OCI-LY1 (cell line): ENCODE measurements around the gene CREB5.

Experiments used
- H2AFZ ChIP-seq: fragments of 200-600 bp; sonication (generic), shearing (Covaris generic); 2 replicates; pipeline ENCODE4 v1.6.0; 2014; ENCODE audit warnings: antibody characterized with exemption, mild to moderate bottlenecking, low read length
- H3F3A ChIP-seq: fragments of 200-600 bp; sonication (generic), shearing (Covaris generic); 2 replicates; pipeline ENCODE4 v1.6.0; 2014; ENCODE audit warnings: mild to moderate bottlenecking, antibody characterized with exemption, low read length, moderate library complexity; ENCODE audit not compliant: insufficient read depth
- H3K27ac ChIP-seq: fragments of 200-600 bp; sonication (generic); 2 replicates; pipeline ENCODE4 v1.5.1; 2014; ENCODE audit warnings: low read length, mixed run types, mild to moderate bottlenecking, low read depth; ENCODE audit not compliant: poor library complexity, severe bottlenecking
- H3K27me3 ChIP-seq: fragments of 200-600 bp; sonication (generic); 2 replicates; pipeline ENCODE4 v1.6.0; 2014; ENCODE audit warnings: antibody characterized with exemption, mild to moderate bottlenecking, low read length, moderate library complexity; ENCODE audit not compliant: insufficient read depth
- H3K36me3 ChIP-seq: fragments of 200-600 bp; sonication (generic); 2 replicates; pipeline ENCODE4 v1.6.1; 2014; ENCODE audit warnings: mild to moderate bottlenecking, antibody characterized with exemption, low read length, moderate library complexity, mixed read lengths; ENCODE audit not compliant: insufficient read depth
- H3K4me1 ChIP-seq: fragments of 200-600 bp; sonication (generic); 2 replicates; pipeline ENCODE4 v1.5.1; 2014; ENCODE audit warnings: mild to moderate bottlenecking, low read length, moderate library complexity; ENCODE audit not compliant: insufficient read depth, severe bottlenecking
- H3K4me2 ChIP-seq: fragments of 200-600 bp; sonication (generic), shearing (Covaris generic); 2 replicates; pipeline ENCODE4 v1.6.1; 2014; ENCODE audit warnings: low read length
- H3K4me3 ChIP-seq: fragments of 200-600 bp; sonication (generic); 2 replicates; pipeline ENCODE4 v1.5.1; 2014; ENCODE audit warnings: low read length, low read depth, mild to moderate bottlenecking, mixed read lengths; ENCODE audit not compliant: poor library complexity, severe bottlenecking
- H3K79me2 ChIP-seq: fragments of 200-600 bp; shearing (Covaris generic); 2 replicates; pipeline ENCODE4 v1.6.1; 2016; ENCODE audit warnings: mixed run types, low read length, mixed read lengths; ENCODE audit not compliant: insufficient read depth
- H3K9ac ChIP-seq: fragments of 200-600 bp; sonication (generic), shearing (Covaris generic); 2 replicates; pipeline ENCODE4 v1.6.1; 2014; ENCODE audit warnings: mild to moderate bottlenecking, low read length, mixed read lengths
- H3K9me2 ChIP-seq: fragments of 200-600 bp; sonication (generic), shearing (Covaris generic); 2 replicates; pipeline ENCODE4 v1.6.1; 2014; ENCODE audit warnings: low read depth, mild to moderate bottlenecking, low read length, mixed read lengths
- H3K9me3 ChIP-seq: fragments of 200-600 bp; shearing (Covaris generic); 2 replicates; pipeline ENCODE4 v1.6.1; 2014; ENCODE audit warnings: low read length, mixed read lengths
- H4K20me1 ChIP-seq: fragments of 200-600 bp; sonication (generic), shearing (Covaris generic); 2 replicates; pipeline ENCODE4 v1.6.0; 2016; ENCODE audit warnings: mild to moderate bottlenecking, low read length; ENCODE audit not compliant: insufficient read depth
- CTCF ChIP-seq: fragments of 200-600 bp; sonication (generic), shearing (Covaris generic); IDR thresholded peaks from 2 replicates; pipeline ENCODE4 v1.5.1; 2017; ENCODE audit warnings: mild to moderate bottlenecking, antibody characterized with exemption, low read length, moderate library complexity, mixed read lengths
- EZH2 ChIP-seq: fragments of 200-600 bp; sonication (generic), shearing (Covaris generic); IDR thresholded peaks from 2 replicates; pipeline ENCODE4 v1.8.0; 2017; ENCODE audit warnings: borderline replicate concordance, mixed run types, mild to moderate bottlenecking, antibody characterized with exemption, low read length, moderate library complexity, mixed read lengths

Gene CREB5

DNA sequence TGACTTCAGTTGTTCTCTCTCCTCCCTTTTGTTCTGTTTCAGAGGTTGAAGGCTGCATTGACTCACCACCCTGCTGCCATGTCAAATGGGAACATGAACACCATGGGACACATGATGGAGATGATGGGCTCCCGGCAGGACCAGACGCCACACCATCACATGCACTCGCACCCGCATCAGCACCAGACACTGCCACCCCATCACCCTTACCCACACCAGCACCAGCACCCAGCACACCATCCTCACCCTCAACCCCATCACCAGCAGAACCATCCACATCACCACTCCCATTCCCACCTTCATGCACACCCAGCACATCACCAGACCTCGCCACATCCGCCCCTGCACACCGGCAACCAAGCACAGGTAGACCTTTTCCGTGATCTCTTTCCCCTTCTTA, 391.8 kb downstream of the CREB5 start:
- TF ChIP-seq EZH2 (no peak), CTCF (no peak)
- Histone ChIP-seq H3K4me3 (no peak overlapping the region), H3K9me3 (no peaks in the 10 kb centered on the region), H3K9me2 (no peaks in the 10 kb centered on the region), H3K27me3 (no peaks in the 10 kb centered on the region), H3K79me2 (no peaks in the 10 kb centered on the region), H3K27ac (no peak overlapping the region), H4K20me1 (no peaks in the 10 kb centered on the region), H3F3A (no peaks in the 10 kb centered on the region), H3K36me3 (peaks cover 24% of the 10 kb centered on the region), H3K4me1 (peaks cover 14% of the 10 kb centered on the region), H2AFZ (no peak overlapping the region), H3K4me2 (no peak overlapping the region), H3K9ac (no peak overlapping the region)

GRCh38 chr7:28804990-28805389, 392.7 kb downstream of the CREB5 start:
- Histone ChIP-seq H4K20me1 (no peaks in the 10 kb centered on the region), H3K9me3 (no peaks in the 10 kb centered on the region), H3K27ac (no peak overlapping the region), H3K27me3 (no peaks in the 10 kb centered on the region), H3K9ac (no peak overlapping the region), H3K79me2 (no peaks in the 10 kb centered on the region), H3F3A (no peaks in the 10 kb centered on the region), H3K4me1 (peaks cover 20% of the 10 kb centered on the region), H3K9me2 (no peaks in the 10 kb centered on the region), H2AFZ (no peak overlapping the region), H3K4me2 (no peak overlapping the region), H3K36me3 (peaks cover 24% of the 10 kb centered on the region), H3K4me3 (no peak overlapping the region)
- TF ChIP-seq CTCF (no peak), EZH2 (no peak)

GRCh38 chr7:28806841-28807240, 394.5 kb downstream of the CREB5 start:
- Histone ChIP-seq H3K9me2 (no peaks in the 10 kb centered on the region), H3K9me3 (no peaks in the 10 kb centered on the region), H3K79me2 (no peaks in the 10 kb centered on the region), H3K27ac (no peak overlapping the region), H2AFZ (no peak overlapping the region), H3K27me3 (no peaks in the 10 kb centered on the region), H4K20me1 (no peaks in the 10 kb centered on the region), H3K4me1 (peaks cover 22% of the 10 kb centered on the region), H3K36me3 (peaks cover 24% of the 10 kb centered on the region), H3K9ac (no peak overlapping the region), H3K4me2 (no peak overlapping the region), H3K4me3 (no peak overlapping the region), H3F3A (no peaks in the 10 kb centered on the region)
- no peak for TF ChIP-seq CTCF
- TF ChIP-seq EZH2, result no peak
